OCI-LY1 (cell line): Measurements from ENCODE around the gene RNU5B-1.

Experiments
- H2AFZ ChIP-seq: fragments of 200-600 bp; sonication (generic), shearing (Covaris generic); 2 replicates; pipeline ENCODE4 v1.6.0; 2014; ENCODE audit warnings: antibody characterized with exemption, mild to moderate bottlenecking, low read length
- H3F3A ChIP-seq: fragments of 200-600 bp; sonication (generic), shearing (Covaris generic); 2 replicates; pipeline ENCODE4 v1.6.0; 2014; ENCODE audit warnings: mild to moderate bottlenecking, antibody characterized with exemption, low read length, moderate library complexity; ENCODE audit not compliant: insufficient read depth
- H3K27ac ChIP-seq: fragments of 200-600 bp; sonication (generic); 2 replicates; pipeline ENCODE4 v1.5.1; 2014; ENCODE audit warnings: low read length, mixed run types, mild to moderate bottlenecking, low read depth; ENCODE audit not compliant: poor library complexity, severe bottlenecking
- H3K27me3 ChIP-seq: fragments of 200-600 bp; sonication (generic); 2 replicates; pipeline ENCODE4 v1.6.0; 2014; ENCODE audit warnings: antibody characterized with exemption, mild to moderate bottlenecking, low read length, moderate library complexity; ENCODE audit not compliant: insufficient read depth
- H3K36me3 ChIP-seq: fragments of 200-600 bp; sonication (generic); 2 replicates; pipeline ENCODE4 v1.6.1; 2014; ENCODE audit warnings: mild to moderate bottlenecking, antibody characterized with exemption, low read length, moderate library complexity, mixed read lengths; ENCODE audit not compliant: insufficient read depth
- H3K4me1 ChIP-seq: fragments of 200-600 bp; sonication (generic); 2 replicates; pipeline ENCODE4 v1.5.1; 2014; ENCODE audit warnings: mild to moderate bottlenecking, low read length, moderate library complexity; ENCODE audit not compliant: insufficient read depth, severe bottlenecking
- H3K4me2 ChIP-seq: fragments of 200-600 bp; sonication (generic), shearing (Covaris generic); 2 replicates; pipeline ENCODE4 v1.6.1; 2014; ENCODE audit warnings: low read length
- H3K4me3 ChIP-seq: fragments of 200-600 bp; sonication (generic); 2 replicates; pipeline ENCODE4 v1.5.1; 2014; ENCODE audit warnings: low read length, low read depth, mild to moderate bottlenecking, mixed read lengths; ENCODE audit not compliant: poor library complexity, severe bottlenecking
- H3K79me2 ChIP-seq: fragments of 200-600 bp; shearing (Covaris generic); 2 replicates; pipeline ENCODE4 v1.6.1; 2016; ENCODE audit warnings: mixed run types, low read length, mixed read lengths; ENCODE audit not compliant: insufficient read depth
- H3K9ac ChIP-seq: fragments of 200-600 bp; sonication (generic), shearing (Covaris generic); 2 replicates; pipeline ENCODE4 v1.6.1; 2014; ENCODE audit warnings: mild to moderate bottlenecking, low read length, mixed read lengths
- H3K9me2 ChIP-seq: fragments of 200-600 bp; sonication (generic), shearing (Covaris generic); 2 replicates; pipeline ENCODE4 v1.6.1; 2014; ENCODE audit warnings: low read depth, mild to moderate bottlenecking, low read length, mixed read lengths
- H3K9me3 ChIP-seq: fragments of 200-600 bp; shearing (Covaris generic); 2 replicates; pipeline ENCODE4 v1.6.1; 2014; ENCODE audit warnings: low read length, mixed read lengths
- H4K20me1 ChIP-seq: fragments of 200-600 bp; sonication (generic), shearing (Covaris generic); 2 replicates; pipeline ENCODE4 v1.6.0; 2016; ENCODE audit warnings: mild to moderate bottlenecking, low read length; ENCODE audit not compliant: insufficient read depth
- EZH2 ChIP-seq: fragments of 200-600 bp; sonication (generic), shearing (Covaris generic); IDR thresholded peaks from 2 replicates; pipeline ENCODE4 v1.8.0; 2017; ENCODE audit warnings: borderline replicate concordance, mixed run types, mild to moderate bottlenecking, antibody characterized with exemption, low read length, moderate library complexity, mixed read lengths
- TF ChIP-seq, protein P1 (sequence below): fragments of 200-600 bp; sonication (generic), shearing (Covaris generic); IDR thresholded peaks from 2 replicates; pipeline ENCODE4 v1.5.1; 2017; ENCODE audit warnings: mild to moderate bottlenecking, antibody characterized with exemption, low read length, moderate library complexity, mixed read lengths

RNU5B-1 gene

DNA sequence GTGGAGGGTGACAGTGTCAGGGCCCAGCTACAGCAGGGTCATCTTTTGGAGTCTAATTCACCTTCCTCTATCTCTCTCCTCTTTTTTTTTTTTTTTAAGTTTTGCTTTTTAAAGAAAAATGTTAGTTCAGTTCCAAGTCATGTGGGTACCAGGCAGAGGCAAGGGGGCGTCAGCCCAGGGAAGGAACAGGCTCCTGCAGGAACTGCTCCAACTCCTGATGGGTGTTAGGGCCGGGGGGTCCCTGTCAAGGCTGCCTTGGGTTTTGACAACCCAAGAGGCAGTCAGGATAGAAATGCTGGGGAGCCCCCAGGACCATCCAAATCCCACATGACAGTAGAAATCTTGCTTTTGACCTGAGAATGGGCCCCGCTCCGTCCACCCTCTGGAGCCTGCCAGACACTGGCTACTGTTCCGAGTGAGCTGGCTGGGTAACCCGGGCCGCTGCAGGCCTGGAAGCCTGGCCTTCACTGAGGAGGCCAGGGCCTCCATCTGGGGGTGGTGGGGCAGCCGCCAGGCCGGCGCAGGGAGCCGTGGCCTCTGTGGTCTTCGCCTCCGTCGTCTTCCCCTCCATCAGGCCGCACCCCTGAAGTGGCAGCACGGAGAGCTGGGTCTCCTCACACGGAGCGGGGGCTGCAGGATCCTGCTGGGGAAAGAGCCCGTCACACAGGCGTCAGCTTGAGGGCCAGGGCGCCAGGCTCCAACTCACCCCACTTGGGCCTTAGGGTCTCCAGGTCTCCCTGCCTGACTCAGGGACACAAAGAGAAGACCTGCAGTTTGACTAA is 24.2 kb downstream of the RNU5B-1 start:
- no peaks in the 10 kb centered on the region for H3K9me3 ChIP-seq
- TF ChIP-seq EZH2: no peak
- H3K36me3 ChIP-seq: no peaks in the 10 kb centered on the region
- H3K27me3 ChIP-seq: peaks cover 13% of the 10 kb centered on the region; the same call in 1 of the 2 replicates
- H2AFZ ChIP-seq: no peak overlapping the region
- no peaks in the 10 kb centered on the region for H3K79me2 ChIP-seq
- no peak overlapping the region for H3K4me3 ChIP-seq
- H3K4me2 ChIP-seq: no peak overlapping the region
- H3K4me1 ChIP-seq: no peaks in the 10 kb centered on the region
- no peaks in the 10 kb centered on the region for H3K9me2 ChIP-seq
- H3F3A ChIP-seq: no peaks in the 10 kb centered on the region
- no peak overlapping the region for H3K27ac ChIP-seq
- H3K9ac ChIP-seq: no peak overlapping the region
- H4K20me1 ChIP-seq: no peaks in the 10 kb centered on the region

DNA sequence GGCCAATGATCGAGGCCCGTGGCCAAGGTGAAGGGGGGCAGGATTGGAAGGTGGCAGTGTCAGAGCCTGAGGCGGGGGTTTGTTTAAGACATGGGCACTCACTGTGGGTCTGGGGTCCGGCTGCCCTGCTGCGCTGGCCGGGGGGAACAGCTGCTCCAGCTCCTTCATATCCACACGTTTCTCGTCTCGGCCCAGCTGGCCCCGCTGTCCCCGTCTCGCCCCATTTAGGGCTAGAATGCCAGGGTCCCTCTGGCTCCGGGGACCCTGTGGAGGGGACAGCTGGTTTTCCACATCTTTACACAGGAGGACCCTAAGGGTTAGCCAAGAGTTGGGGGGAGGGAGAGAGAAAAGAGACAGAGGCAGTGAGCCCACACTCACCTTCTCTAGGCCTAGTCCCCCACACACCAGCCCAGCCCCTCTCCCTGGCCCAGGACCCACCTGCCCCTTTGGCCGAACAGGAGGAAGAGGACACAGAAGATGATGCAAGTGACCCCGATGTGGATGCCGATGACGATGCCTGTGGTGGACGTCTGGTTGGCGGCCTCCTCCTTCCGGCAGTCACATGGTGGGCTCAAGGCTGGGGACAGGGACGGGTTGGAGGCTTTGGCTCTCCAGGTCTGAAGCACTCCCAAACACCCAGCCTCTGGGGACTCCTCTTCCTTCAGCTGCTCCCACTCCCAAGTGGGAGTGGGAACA is 25.0 kb downstream of the RNU5B-1 start:
- Histone ChIP-seq H3K9me2 (no peaks in the 10 kb centered on the region), H3K36me3 (no peaks in the 10 kb centered on the region), H3K9ac (no peak overlapping the region), H3K4me3 (no peak overlapping the region), H4K20me1 (no peaks in the 10 kb centered on the region), H3K4me1 (no peaks in the 10 kb centered on the region), H3K9me3 (no peaks in the 10 kb centered on the region), H3K27me3 (peaks cover 15% of the 10 kb centered on the region; the same call in 1 of the 2 replicates), H3K4me2 (no peak overlapping the region), H3K27ac (no peak overlapping the region), H3K79me2 (no peaks in the 10 kb centered on the region), H3F3A (no peaks in the 10 kb centered on the region), H2AFZ (no peak overlapping the region)
- no peak for TF ChIP-seq EZH2
- TF ChIP-seq, protein P1, sequence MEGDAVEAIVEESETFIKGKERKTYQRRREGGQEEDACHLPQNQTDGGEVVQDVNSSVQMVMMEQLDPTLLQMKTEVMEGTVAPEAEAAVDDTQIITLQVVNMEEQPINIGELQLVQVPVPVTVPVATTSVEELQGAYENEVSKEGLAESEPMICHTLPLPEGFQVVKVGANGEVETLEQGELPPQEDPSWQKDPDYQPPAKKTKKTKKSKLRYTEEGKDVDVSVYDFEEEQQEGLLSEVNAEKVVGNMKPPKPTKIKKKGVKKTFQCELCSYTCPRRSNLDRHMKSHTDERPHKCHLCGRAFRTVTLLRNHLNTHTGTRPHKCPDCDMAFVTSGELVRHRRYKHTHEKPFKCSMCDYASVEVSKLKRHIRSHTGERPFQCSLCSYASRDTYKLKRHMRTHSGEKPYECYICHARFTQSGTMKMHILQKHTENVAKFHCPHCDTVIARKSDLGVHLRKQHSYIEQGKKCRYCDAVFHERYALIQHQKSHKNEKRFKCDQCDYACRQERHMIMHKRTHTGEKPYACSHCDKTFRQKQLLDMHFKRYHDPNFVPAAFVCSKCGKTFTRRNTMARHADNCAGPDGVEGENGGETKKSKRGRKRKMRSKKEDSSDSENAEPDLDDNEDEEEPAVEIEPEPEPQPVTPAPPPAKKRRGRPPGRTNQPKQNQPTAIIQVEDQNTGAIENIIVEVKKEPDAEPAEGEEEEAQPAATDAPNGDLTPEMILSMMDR: no peak

DNA sequence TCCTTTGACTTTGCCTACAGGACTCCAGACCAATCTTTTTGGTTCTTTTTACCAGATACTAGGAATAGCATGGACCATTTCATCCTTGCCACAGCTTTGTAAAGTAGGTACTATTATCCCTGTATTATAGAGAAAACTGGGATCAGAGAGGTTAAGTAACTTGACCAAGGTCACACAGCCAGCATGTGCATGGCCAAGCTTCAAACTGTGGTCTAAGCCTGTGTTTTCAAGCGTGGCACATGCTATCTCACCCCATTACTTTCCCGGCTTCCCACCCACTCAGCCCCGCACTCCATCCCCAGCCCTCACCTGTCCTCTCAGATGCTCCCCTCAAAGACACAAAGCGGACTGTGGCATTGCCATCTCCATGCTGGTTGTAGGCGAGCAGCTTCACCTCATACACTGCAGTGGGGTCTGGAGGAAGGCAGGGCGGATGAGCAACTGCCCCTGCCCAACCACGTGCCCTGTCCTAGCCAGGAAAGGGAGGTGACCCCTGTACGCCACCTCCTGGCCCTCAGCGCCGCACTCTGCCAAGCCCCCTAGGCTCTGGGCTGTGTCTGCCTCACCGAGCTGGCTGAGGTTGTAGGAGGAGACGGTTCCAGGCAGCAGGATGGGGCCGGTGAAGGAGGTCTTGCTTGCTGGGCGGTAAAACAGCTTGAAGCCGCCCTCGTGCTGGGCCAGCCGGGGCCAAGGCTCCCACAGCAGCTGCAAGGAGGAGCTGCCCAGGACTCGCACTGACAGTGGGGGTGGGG is 25.7 kb downstream of the RNU5B-1 start:
- TF ChIP-seq EZH2: no peak
- TF ChIP-seq, protein P1: no peak
- Histone ChIP-seq H3K9ac (no peak overlapping the region), H3K9me3 (no peaks in the 10 kb centered on the region), H2AFZ (no peak overlapping the region), H3K36me3 (no peaks in the 10 kb centered on the region), H4K20me1 (no peaks in the 10 kb centered on the region), H3K4me3 (no peak overlapping the region), H3K27me3 (peaks cover 15% of the 10 kb centered on the region; the same call in 1 of the 2 replicates), H3K79me2 (no peaks in the 10 kb centered on the region), H3K9me2 (no peaks in the 10 kb centered on the region), H3K4me1 (no peaks in the 10 kb centered on the region), H3K4me2 (no peak overlapping the region), H3K27ac (no peak overlapping the region), H3F3A (no peaks in the 10 kb centered on the region)
